ENCODE results near the gene PRCP.

Gene PRCP

GRCh38 chr11:82942376-82942775 lies 42.1 kb upstream of the PRCP start:
- H3K36me3 ChIP-seq: no peaks in the 10 kb centered on the region
- H3K27ac ChIP-seq: no peak overlapping the region
- no peaks in the 10 kb centered on the region for H3K4me1 ChIP-seq (ENCODE audit: control insufficient read depth in 1 of 2, insufficient read depth in 1 of 2, low read depth in 1 of 2, low read length in 1 of 2)
- no peak overlapping the region for H3K4me3 ChIP-seq (ENCODE audit: low read depth in 1 of 2, low read length in 1 of 2)
- no peaks in the 10 kb centered on the region for H3K9me3 ChIP-seq
- no peaks in the 10 kb centered on the region for H3K27me3 ChIP-seq
- no peak for TF ChIP-seq CTCF (IDR thresholded peaks at IDR 0.05)

GRCh38 chr11:82939456-82939855 lies 39.2 kb upstream of the PRCP start:
- Histone ChIP-seq H3K4me1 (ENCODE audit: control insufficient read depth in 1 of 2, insufficient read depth in 1 of 2, low read depth in 1 of 2, low read length in 1 of 2) (no peaks in the 10 kb centered on the region), H3K4me3 (ENCODE audit: low read depth in 1 of 2, low read length in 1 of 2) (no peak overlapping the region), H3K36me3 (peaks cover 18% of the 10 kb centered on the region), H3K27me3 (no peaks in the 10 kb centered on the region), H3K9me3 (no peaks in the 10 kb centered on the region), H3K27ac (no peak overlapping the region)
- TF ChIP-seq CTCF (IDR thresholded peaks at IDR 0.05): no peak

GRCh38 chr11:82937554-82937953 lies 37.3 kb upstream of the PRCP start:
- Histone ChIP-seq H3K4me1 (ENCODE audit: control insufficient read depth in 1 of 2, insufficient read depth in 1 of 2, low read depth in 1 of 2, low read length in 1 of 2) (no peaks in the 10 kb centered on the region), H3K9me3 (no peaks in the 10 kb centered on the region), H3K27me3 (no peaks in the 10 kb centered on the region), H3K27ac (no peak overlapping the region), H3K4me3 (ENCODE audit: low read depth in 1 of 2, low read length in 1 of 2) (no peak overlapping the region), H3K36me3 (peaks cover 36% of the 10 kb centered on the region)
- no peak for TF ChIP-seq CTCF (IDR thresholded peaks at IDR 0.05)

GRCh38 chr11:82936261-82936660 lies 36.0 kb upstream of the PRCP start:
- no peaks in the 10 kb centered on the region for H3K27me3 ChIP-seq
- H3K36me3 ChIP-seq: peaks cover 49% of the 10 kb centered on the region
- no peak overlapping the region for H3K4me3 ChIP-seq (ENCODE audit: low read depth in 1 of 2, low read length in 1 of 2)
- no peaks in the 10 kb centered on the region for H3K9me3 ChIP-seq
- no peak overlapping the region for H3K27ac ChIP-seq
- TF ChIP-seq CTCF (IDR thresholded peaks at IDR 0.05): no peak
- H3K4me1 ChIP-seq (ENCODE audit: control insufficient read depth in 1 of 2, insufficient read depth in 1 of 2, low read depth in 1 of 2, low read length in 1 of 2): no peaks in the 10 kb centered on the region

- no peak overlapping the region for H3K27ac ChIP-seq
- peaks cover 60% of the 10 kb centered on the region for H3K36me3 ChIP-seq
- no peak overlapping the region for H3K4me3 ChIP-seq (ENCODE audit: low read depth in 1 of 2, low read length in 1 of 2)
- no peaks in the 10 kb centered on the region for H3K4me1 ChIP-seq (ENCODE audit: control insufficient read depth in 1 of 2, insufficient read depth in 1 of 2, low read depth in 1 of 2, low read length in 1 of 2)
- H3K27me3 ChIP-seq: no peaks in the 10 kb centered on the region
- no peak for TF ChIP-seq CTCF (IDR thresholded peaks at IDR 0.05)
- H3K9me3 ChIP-seq: no peaks in the 10 kb centered on the region
Measured at GRCh38 chr11:82932564-82932963, 32.3 kb upstream of the PRCP start.

GRCh38 chr11:82930734-82931133 lies 30.5 kb upstream of the PRCP start:
- no peak for TF ChIP-seq CTCF (IDR thresholded peaks at IDR 0.05)
- Histone ChIP-seq H3K4me3 (ENCODE audit: low read depth in 1 of 2, low read length in 1 of 2) (no peak overlapping the region), H3K4me1 (ENCODE audit: control insufficient read depth in 1 of 2, insufficient read depth in 1 of 2, low read depth in 1 of 2, low read length in 1 of 2) (no peaks in the 10 kb centered on the region), H3K36me3 (peaks cover 61% of the 10 kb centered on the region), H3K27me3 (no peaks in the 10 kb centered on the region), H3K27ac (no peak overlapping the region), H3K9me3 (no peaks in the 10 kb centered on the region)

Measured in neutrophil (primary cell).